CD4-positive, alpha-beta T cell treated with Interleukin-17A for 1 hour (primary cell): Measurements from ENCODE around the gene CCNC.

Source experiments
- DNase-seq: peaks from one replicate; pipeline ENCODE4 v3.0.0-alpha.2; 2020

Gene CCNC

DNA sequence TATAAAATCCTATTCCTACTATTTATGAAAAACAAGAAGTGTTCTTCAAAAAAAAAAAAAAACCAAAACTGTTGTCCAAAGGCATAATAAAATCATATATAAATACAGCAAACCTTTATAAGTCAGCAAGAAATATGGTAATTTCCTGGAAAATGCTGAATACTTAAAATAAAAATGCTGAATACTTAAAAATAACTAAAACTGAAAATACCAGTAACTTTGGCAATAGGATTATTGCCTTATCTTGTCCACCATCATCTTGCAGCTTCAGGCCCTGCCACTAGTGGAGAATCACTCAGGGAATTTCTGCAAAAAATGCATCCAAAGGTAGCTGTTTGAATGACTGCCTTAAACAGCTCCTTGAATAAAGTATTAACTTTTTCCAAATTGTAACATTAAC lies 24.5 kb downstream of the CCNC start:
- no peak for DNase-seq

GRCh38 chr6:99530627-99531026 lies 37.8 kb downstream of the CCNC start:
- no peak for DNase-seq

GRCh38 chr6:99522531-99522930 lies 45.9 kb downstream of the CCNC start:
- DNase-seq: no peak

- no peak for DNase-seq
These were observed 46.8 kb downstream of the CCNC start for GRCh38 chr6:99521633-99522151.

- DNase-seq: peak; percentile 67
These were observed 47.4 kb downstream of the CCNC start for GRCh38 chr6:99520855-99521632.

- no peak for DNase-seq
These were observed 49.0 kb downstream of the CCNC start for GRCh38 chr6:99519446-99519845.

DNA sequence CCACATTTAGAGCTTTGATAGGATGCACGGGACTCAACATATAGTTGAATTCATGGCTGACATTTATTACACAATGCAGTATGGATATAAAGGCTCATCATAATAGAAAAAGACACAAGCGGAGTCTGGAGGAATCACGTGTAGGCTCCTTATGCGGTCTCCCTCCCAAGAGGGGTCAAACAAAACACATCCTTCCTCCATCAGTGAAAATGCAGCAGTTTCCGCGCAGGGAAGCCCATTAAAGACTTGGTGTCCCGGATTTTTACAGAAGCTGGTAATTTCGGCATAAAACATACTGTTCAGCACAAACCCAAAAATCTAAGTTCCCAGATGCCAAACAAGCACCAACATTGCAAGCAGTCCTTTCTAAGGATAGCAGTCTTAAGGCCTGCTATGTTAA lies 54.4 kb downstream of the CCNC start:
- no peak for DNase-seq

DNA sequence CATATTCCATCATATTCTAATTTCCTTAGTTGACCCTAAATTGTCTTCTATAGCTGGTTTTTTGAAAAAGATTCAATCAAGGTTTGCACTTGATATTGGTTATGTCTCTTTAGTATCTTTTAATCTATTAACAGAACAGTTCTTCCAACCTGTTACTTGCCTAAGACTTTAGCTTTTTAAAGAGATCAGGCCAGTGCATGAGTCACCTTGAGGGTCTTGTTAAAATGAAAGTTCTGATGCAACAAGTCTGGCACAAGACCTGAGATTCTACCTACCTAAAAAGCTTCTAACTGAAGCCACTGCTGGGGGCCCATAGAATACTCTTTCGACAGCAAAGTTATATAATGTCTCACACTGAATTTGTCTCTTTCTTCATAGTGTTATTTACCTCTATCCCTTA lies 56.4 kb downstream of the CCNC start:
- DNase-seq: no peak

- no peak for DNase-seq
These were observed 60.8 kb downstream of the CCNC start for GRCh38 chr6:99507648-99508047.

DNA sequence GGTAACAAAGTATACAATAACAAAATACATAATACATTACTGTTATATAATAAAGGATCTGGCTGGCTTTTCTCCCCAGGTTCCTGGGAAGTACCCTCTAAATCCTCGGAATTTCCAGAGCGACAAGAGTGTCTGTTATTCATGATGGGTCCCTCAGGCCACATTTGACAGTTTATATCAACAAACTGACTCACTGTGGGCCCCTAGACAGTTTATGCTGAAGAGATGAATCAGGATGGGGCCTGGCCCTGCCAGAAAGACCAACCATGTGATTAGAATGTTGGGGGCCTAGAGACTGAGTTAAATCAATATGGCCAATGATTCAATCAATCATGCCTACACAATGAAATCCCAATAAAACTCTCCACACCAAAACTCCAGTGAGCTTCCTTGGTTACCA lies 66.7 kb downstream of the CCNC start:
- DNase-seq: no peak

DNA sequence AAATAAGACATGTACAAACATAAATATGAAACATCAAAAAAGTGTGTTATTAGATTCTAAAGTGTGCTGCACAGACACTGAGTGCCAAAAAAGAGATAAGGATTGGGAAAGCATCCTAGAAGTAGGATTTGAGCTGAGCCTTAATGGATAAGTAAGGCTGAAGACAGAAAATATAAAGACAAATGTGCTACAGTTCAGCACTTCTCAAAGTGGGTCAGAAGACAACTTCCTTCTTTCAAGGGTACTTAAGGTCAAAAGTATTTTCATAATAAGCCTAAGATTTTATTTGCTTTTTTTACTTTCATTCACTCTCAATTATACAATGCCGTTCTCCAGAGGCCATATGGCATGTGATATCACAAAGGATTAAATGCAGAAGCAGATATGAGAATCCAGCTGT lies 70.0 kb downstream of the CCNC start:
- DNase-seq: no peak

- no peak for DNase-seq
These were observed 73.0 kb downstream of the CCNC start for GRCh38 chr6:99495466-99495865.
